GM18519 (cell line): Measurements from ENCODE around the gene GRB14.
"Not testable (repeated sequence)": the region's sequence is repeated elsewhere in the genome, so short reads cannot be mapped to it uniquely, and the experiment has no call there.

Experiments used
- ATAC-seq: cut with Tn5 transposase; IDR thresholded peaks from one replicate; pipeline ENCODE4 v1.9.1; 2021; ENCODE audit warnings: mild to moderate bottlenecking, moderate library complexity; ENCODE audit not compliant: unreplicated experiment, low FRiP score

The GRB14 gene

DNA sequence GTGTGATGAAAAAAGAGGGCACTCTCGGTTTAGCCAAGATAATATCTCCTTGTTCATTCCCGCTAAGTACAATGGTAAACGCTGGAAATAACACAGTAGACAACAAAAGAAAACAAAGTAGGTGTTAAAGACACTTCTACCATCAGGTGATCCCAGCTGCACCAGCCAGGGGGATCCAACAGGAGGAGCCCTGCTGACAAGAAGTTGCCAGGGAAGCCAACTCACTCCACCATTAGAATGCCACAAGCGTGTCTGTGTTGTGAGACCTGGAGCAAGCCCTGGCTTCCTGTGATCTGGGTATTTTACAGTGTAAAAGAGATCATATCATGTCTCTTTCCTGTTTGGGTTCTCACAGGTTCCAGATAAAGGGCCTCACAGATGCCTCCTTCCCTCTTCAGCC, 117.0 kb downstream of the GRB14 start:
- ATAC-seq = no peak

DNA sequence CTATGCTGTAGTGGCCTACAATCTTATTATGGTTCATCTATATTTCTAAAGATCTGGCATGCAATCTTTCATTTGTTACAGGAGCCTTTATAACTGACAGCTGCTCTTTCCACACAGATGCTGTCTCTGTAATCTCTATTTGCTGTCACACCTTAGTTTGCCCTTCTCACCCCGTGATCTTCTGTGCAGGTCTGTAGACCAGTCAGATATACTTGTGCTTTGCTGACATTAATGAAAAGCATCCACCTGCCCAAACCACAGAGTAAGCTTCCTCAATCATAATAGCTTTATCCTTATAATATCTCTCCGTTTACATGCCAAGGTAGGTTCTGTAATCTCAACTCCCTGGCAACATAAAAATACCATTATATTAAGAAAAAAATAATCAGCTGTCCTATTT, 122.4 kb downstream of the GRB14 start:
- ATAC-seq = no peak

DNA sequence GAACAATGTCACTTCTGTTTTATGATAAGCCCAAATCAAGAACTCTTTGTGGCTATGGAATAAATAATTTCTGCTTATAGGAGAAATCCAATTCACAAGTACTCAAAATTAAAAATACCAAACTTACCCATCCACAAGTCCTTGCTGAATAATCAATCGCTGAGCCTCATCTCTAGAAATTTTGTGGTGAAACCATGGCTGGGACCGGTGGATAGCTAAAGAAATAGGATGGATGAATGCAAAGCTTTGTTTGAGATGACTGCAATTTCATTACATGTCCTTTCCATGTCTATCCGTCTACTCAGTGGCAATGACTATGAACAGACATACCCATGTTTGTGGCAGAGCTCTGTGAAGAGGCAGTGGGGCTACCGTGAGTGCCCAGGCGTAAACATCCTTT, 124.4 kb downstream of the GRB14 start:
- no peak for ATAC-seq

- ATAC-seq = no peak
Observed at GRCh38 chr2:164496421-164496820, 124.9 kb downstream of the GRB14 start.

GRCh38 chr2:164495491-164496223, 125.6 kb downstream of the GRB14 start:
- ATAC-seq = no peak

DNA sequence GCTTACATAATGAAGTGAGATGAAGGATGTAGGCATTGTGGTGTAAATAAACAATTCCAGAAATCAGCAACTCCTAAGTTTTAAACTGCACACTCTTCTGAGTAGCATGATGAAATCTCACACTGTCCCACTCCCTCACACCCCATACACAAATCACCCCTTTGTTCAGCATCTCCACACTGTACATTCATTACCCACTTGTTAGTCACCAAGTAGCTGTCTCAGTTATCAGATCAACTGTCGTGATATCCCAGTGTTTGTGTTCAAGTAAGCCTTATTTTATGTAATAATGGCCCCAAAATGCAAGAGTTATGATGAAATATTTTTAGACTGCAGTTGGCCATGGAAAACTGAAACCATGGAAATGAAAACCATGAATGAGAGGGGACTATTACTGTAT, 135.7 kb downstream of the GRB14 start:
- no peak for ATAC-seq

GRCh38 chr2:164479460-164479859, 141.8 kb downstream of the GRB14 start:
- no peak for ATAC-seq

GRCh38 chr2:164478205-164478604, 143.1 kb downstream of the GRB14 start:
- no peak for ATAC-seq

- ATAC-seq = no peak
Observed at GRCh38 chr2:164474873-164475272, 146.4 kb downstream of the GRB14 start.

DNA sequence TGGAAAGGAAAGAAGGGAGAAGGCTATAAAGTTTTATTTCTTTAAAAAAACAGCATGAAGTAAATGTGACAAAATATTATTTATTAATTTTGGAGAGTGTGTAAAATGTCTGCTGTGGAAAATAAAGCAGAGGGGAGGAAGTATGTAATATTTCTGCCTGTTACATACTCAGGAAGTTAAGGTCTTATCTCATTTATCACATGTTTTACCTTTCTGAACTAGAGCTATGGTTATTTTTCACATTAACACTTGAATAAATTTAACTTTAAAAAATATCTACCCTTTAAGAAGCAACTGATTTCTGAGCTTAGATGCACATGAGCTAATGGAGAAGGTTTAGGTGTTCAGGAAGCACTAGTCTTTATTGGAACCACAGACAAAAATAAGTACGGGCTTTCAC, 148.3 kb downstream of the GRB14 start:
- ATAC-seq = no peak

- ATAC-seq = not testable (repeated sequence)
Observed at GRCh38 chr2:164465047-164465446, 156.2 kb downstream of the GRB14 start.

DNA sequence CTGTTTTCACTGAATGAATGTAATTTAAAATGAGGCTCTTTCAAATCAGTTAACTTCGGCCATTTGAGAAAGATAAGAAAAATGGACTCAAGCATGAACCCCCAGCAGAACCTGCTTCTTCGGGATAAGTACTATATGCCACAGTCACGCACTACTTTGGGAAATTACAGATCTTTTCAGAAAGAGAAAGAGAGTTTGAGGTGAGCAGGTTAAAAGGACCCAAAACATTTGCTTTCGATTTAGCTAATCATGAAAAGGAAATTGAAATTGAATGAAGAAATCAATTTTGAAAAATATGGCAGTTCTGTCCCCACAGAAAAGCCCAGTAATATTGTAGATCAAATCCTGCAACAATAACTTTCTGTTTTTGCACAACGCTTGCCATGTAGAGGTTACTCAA, 156.9 kb downstream of the GRB14 start:
- no peak for ATAC-seq

DNA sequence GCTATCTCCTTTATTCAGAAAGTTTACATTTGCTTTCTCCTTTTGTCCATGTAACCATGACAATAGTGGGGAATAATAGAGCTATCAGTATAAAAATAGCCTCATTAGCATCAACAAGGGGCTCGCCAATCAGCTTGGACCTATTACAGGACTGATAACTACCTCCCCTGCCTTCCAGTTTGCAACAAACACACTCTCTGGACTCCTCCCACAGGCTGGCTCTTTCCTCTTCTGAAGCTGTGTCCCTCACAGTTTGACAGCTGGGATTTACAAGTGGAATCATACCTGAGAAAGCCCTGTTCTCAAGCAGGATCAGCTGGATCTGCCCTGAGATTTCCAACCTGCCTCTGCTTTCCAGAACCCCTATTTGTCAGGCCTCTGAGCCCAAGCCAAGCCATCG, 162.5 kb downstream of the GRB14 start:
- ATAC-seq = no peak

DNA sequence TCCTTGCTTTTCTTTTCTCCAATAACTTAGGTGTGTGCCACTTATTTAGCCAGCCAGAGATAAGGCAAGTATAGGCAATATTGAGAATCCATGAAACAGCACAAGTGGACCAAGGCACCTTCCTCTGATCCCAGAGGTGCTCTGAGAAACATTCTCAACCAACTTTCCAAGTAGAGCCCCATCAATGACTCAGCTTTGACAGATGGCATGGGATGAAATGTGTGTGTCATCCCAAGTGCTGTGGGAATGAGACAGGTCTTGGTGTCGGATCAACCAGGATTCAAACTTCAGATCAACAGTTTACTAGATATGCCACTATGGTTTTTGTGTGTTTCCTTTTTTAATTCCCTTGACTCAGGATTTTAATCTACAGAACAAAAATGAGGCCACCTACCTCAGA, 164.0 kb downstream of the GRB14 start:
- no peak for ATAC-seq

- no peak for ATAC-seq
Observed at GRCh38 chr2:164456619-164457018, 164.7 kb downstream of the GRB14 start.

GRCh38 chr2:164453656-164454305, 167.5 kb downstream of the GRB14 start:
- no peak for ATAC-seq

GRCh38 chr2:164450278-164450677, 171.0 kb downstream of the GRB14 start:
- ATAC-seq = no peak

DNA sequence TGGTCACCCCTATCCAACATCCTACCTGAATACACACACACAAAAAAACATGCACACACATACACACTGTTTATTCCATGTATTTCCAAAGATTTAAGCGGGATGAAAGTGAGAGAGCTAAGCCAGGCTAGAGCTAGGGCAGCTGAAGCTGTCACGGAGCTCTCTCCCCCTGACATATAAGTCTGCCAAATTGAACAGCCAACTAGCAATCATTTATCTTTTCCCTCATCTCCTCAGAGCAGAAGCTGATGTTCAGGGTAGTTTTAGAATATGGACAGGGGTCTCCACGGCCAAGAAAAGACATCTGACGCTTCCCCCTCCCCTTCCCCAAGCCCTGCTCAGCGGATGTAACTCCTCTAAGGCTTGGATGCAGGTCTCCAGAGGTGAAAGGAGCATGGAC, 171.6 kb downstream of the GRB14 start:
- ATAC-seq = no peak

DNA sequence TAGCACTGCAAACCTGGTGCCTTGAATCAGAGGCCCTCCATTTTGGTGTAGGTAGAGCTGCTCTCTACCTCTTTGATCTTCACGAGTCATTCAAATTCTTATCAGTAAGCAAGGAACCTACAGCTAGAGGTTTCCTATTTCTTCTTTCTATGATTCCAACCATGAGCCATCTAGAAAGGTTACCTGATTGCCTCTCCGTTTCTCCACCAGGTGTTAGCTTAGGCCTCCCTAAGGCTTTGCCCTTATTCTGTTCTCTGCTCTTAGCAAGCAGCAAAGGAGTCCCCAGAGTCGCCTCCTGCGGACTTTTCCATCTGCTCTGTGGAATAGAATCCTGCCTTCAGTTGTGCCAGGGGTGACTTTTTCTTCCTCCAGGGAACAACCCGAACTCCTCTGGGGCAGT, 173.6 kb downstream of the GRB14 start:
- ATAC-seq = no peak
